Esophagus mucosa (tissue), 1 donor: Measurements from ENCODE around the gene FOXC2. TPM values are rescaled to one million over a fixed set of nuclear protein-coding genes. Genes with fewer than 3 reads are reported as not detected.

Experiments
- ATAC-seq: fragments of 200-7000 bp; cut with Tn5 transposase; one replicate; pipeline ENCODE4 v1.9.1; 2020
- total RNA-seq: library from RNA; stranded (reverse); gene quantifications from one replicate; pipeline ENCODE4 v1.2.4, GENCODE V29; 2023
- donor health status: DM: yes; HTN: yes; CAD: no.

The FOXC2 gene
- total RNA-seq, 1 donor from 2014 or later: 0.28 TPM

DNA sequence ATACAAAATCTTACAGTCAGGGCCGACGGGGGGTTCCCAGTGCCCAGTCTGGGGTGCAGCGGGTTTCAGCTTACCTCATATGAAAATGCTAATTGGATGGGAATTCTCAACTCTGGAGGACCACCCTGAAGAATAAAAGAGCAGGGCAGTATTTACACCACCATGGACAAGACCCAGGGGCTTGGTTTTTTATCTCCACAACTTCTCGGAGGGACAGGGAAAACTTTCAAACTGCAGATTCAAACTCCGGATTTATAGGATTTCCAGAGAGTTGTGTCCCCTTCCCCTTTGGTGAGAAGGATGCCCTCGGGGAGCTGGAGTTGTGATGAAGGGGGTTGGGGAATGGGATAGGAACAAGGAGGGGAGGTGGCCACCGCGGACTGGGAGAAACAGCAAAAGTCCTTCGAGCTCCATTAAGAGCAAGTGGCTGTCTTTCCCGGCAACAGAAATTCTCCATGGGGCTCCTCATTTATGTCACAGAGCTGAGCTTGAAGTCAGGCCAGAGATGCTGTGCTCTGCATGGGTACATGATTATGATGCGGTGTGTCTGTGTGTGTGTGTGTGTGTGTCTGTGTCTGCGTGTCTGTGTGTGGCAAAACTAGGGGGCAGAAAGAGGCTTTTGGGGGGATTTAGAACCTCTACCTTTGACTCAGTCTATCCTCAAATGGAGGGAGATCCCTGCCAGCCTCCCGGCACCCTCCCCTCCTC is 27.4 kb downstream of the FOXC2 start:
- ATAC-seq: no peak

DNA sequence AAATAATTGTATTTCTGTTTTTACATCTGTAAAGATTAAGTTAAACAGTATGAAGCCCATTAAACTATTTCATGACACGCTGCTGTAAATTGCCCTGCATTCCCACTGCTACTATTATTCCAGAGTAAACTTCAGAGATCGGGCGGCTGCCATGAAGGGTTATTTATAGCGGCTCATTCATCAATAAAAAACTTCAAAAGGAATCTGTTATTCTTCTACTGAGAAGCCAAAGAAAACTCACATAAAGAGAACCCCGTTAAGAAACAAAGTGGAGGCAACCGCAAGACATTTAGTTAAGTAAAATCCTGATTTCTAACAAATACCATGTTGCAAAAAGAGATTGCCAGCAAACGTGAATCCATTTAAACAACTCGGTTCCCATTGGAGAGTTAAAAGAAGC is 28.1 kb downstream of the FOXC2 start:
- no peak for ATAC-seq

DNA sequence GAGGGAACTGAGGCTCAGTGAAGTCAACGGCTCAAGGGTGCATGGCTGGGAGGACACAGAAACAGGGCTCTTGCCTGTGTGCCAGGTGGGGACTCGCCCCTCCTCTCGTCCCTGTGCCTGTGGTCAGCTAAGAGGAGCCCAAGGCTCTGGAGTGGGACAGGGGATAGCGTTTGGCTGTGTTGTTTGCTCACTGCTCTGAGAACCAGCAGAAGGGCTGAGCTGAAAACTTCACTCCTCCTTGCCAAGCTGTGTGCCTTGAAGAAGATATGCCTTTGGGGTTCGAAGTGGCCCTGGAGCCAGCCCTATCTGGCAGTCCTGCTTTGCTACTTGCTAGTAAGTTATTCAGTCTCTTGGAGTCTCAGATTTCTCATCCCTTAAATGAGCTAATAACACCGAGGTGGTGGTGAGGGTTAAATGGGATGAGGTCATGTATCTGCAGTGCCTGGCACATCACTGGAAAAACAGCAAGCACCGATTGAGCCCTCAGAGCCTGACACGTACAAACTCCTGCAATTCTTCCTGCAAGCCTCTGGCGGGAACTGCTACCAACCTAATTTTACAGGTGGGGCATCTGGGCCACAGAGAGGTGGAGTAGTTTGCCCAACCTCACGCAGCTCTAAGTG is 29.5 kb downstream of the FOXC2 start:
- no peak for ATAC-seq

DNA sequence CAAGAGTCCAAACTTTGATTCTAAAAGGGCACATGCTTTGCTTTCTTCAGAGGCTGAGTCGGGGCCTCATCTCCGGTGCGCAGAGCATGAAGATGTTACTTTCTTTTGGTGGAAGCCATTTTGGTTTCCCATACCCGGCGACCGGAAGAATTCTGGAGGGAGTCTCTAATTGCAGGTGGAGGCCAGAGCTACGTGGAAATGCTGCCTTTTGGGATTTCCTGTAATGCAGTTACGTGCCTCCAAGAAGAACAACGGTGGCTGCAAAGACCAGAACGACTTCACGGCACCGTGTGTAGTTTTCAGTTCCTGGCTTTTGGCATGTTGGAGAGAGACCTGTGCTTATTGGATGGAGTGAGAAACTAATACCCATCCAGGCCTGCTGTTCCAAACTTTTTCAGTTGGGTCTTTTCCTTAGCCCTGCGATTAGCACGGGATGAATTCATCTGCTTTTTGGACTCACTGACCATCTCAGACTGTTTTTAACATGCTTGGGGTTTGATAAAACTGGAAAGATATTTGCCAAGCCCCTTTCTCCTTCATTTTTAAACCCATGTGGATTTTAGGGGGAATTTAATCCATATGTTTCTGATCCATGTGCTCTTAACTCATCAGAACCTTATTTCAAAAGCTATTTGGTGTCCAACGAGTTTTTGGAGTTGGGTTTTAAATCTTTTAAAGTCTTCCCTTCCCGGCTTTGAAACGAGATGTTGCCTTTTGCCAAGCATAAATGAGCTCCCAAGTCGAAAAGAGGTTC is 30.7 kb downstream of the FOXC2 start:
- no peak for ATAC-seq

DNA sequence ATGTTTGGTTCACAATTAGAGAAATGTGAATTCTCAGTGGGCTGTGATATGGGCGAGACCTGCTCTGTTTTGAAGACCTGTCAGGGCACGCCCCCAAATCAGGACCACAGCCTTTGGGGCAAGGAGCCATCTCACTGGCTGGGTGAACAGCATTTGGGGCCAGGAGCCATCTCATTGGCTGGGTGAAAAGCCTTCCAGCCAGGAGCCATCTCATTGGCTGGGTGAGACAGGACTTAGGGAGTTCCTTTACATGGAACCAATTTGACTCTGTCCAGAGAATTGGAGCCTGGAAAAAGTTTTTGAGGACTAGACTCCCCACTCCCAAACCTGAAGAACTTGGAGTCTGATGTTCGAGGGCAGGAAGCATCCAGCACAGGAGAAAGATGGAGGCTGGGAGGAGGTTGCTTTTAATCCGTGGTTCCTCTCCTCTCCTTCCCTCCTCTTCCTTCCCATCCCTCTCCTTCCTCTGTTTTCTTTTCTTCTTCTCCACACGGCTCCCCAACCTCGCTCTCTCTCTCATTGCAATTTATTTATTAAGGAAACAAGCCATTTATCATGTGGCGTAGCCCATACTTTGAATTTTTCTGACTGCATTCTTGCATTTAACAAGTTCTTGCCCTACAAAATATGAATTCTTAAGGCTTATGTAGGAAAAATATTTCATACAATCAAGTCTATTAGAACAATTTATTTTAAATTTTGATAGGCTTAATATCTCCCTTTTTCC is 31.4 kb downstream of the FOXC2 start:
- no peak for ATAC-seq

DNA sequence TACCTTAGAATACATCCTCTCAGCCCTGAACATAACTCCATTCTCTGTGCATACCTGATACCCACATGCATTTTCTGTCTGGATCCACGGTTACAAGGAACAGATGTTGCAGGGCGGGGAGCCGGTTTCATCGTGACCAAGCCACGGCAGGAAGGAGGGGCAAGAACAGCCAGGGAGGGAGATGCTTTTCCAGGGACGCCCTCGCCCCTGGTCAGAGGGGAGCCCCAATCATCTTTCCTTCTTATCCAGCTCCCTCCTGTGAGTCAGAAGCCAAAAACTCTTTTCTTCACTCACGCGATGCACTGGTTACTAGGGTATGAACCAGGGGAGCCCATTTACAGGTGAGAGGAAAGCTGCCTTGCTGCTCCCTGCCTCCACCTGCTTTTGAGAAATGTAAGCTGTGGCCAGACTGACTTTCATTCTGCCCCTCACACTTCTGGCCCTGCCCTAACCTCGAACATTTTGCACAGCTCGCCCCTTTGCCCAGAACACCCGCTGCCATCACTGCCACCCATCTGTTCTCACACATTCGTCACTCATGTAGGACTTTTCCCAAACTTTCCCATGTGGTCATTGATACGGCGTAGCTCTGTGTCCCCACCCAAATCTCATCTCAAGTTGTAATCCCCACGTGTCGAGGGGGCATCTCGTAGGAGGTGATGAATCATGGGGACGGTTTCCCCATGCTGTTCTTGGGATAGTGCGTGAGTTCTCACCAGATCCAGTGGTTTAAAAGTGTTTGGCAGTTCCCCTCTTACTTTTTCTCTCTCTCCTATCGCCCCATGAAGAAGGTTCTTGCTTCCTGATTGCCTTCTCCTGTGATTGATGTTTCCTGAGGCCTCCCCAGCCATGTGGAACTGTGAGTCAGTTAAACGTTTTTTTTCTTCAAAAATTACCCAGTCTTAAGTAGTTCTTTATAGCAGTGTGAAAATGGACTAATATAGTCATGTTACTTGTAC is 32.3 kb downstream of the FOXC2 start:
- no peak for ATAC-seq

DNA sequence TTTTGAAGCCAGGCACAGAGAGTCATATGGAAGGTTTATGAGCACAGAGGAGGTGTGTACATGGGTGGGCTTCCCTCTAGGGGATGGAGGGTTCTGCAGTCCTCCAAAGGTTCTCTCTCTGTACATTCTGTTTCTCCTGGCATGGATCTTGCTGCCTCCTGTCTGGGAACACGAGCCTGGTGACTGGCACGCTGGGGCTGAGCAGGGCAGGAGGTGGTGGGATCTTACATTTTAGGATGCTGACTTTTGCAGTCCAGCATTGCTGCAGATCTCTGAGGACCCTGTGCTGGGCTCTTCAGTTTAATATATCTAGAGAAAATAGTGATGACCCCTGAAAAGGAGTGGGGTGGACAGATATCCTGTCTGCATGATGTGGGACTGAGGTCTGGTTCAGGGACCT is 34.7 kb downstream of the FOXC2 start:
- ATAC-seq: no peak

DNA sequence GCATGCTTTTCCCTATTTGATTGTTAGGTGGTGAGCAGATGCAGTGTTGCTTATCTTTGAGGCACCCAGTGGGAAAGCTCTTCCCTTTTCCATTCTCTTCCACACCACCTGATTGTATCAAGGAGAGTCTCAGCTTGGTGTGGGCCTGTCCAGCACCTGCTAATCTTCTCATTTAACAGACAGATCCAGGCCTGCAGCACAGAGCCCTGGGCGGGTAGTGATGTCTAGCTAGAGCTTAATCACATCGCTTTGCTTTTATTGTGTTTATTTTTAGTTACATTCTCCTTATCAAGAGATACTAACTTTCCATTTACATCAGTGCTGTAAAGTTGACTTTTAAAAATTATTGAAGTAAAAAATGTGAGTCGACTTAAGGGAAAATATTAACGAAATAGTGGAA is 35.9 kb downstream of the FOXC2 start:
- ATAC-seq: no peak

DNA sequence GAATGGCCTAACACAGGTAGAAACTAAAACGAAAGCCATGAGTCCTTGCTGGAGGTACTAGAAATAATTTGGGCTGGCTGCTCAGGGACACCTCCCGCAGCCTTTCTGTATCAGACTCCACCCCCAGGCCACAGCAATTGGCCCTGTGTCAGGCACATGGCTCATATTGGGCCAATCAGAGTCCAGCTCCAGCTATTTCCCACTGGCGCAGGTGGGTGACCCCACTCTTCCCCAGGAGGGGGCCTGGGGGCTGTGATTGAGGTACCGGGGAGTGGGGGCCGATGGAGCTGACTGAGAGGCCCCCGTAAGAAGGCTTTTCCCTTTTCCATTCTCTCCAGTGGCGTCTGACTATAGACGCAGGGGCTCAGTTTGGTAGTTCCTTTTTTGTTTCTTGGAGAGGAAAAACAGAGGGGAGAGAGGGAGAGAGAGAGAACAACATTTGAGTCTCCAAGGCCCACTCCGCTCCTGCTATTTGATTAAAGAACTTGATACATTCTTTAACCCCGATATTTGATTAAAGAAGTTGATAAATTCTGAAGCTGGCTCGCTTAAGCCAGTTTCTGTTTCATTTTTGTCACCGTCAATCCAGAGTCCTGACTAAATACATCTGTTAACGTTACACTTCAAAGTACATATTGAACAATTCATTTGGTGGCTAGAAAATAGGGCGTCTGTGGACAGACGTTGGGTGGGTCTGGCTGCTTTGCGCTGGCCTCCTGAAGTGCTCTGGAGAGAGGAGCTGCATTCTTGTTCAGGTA is 38.0 kb downstream of the FOXC2 start:
- ATAC-seq: peak; percentile 32

DNA sequence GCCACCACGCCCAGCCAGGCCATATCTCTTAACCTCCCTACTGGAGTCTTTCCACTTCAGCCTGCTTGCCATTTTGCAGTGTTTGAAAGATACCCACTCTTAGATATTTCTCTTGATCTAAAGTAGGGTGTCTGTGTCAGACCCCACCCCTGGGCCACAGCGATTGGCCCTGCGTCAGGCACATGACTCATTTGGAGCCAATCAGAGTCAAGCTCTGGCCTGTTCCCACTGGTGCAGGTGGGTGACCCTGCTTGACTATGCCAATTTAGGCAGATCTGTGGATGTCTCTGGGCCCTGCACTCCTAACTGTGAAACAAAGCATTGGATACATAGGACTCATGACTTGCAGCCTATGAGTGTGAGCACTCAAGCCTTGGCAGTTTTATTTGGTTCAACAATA is 39.3 kb downstream of the FOXC2 start:
- no peak for ATAC-seq

DNA sequence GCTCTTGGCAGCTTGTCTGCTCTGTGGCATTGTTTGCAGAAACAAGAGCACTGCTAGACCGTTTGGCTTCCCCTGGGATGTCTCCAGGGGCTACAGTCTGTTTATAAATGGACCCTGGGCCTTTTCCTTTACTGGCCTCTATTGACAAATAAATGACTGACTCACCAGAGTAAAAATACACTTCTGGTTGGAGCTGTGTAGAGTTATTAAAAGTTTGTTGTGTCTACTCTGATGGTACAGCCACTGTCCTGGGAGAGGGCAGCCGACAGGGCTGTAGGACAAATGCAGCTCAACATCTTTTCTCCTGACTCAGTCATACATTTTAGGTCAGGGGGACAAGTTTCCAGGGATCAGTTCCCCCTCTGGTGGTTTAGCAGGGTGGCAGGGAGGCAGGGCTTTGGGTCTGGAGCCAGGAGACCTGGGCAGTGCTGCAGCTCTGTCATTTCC is 41.7 kb downstream of the FOXC2 start:
- no peak for ATAC-seq

DNA sequence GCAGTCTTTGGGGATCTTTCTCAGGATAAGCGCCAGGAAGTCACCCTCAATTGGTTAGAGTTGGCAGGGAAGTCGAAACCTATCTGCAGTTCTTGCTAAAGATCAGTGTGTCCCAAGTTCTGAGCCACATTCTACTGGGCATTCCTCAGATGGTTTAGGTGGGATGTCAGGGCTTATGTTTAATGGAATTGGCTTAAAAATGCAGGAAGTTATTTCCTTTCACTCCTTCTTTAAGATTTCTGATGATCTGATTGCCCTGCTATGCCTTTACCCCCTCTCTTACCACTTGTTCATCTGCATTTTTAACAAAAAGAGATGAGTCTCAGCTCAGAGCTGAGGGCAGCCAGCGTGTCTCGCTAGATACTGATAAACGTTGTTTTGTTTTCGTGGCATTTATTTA is 42.5 kb downstream of the FOXC2 start:
- no peak for ATAC-seq

DNA sequence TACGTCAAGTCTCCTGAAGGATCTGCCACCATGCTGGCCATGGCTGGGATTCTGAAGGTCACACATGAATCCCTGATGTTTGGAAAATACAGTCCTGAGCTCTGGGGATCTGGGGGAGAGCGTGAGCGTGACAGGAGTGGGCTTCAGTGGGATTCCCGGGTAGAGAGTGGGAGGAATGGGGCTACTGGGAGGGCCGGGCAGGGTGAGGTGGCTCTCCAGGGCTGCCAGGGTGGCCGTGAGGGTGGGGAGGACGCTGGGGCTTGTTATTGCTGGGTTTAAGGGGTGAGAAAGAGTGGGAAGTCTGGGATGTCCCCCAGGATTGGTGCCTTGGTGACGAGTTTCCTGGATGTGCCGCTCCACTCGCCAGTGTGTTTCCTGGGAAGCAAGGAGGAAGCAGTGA is 43.0 kb downstream of the FOXC2 start:
- ATAC-seq: no peak

DNA sequence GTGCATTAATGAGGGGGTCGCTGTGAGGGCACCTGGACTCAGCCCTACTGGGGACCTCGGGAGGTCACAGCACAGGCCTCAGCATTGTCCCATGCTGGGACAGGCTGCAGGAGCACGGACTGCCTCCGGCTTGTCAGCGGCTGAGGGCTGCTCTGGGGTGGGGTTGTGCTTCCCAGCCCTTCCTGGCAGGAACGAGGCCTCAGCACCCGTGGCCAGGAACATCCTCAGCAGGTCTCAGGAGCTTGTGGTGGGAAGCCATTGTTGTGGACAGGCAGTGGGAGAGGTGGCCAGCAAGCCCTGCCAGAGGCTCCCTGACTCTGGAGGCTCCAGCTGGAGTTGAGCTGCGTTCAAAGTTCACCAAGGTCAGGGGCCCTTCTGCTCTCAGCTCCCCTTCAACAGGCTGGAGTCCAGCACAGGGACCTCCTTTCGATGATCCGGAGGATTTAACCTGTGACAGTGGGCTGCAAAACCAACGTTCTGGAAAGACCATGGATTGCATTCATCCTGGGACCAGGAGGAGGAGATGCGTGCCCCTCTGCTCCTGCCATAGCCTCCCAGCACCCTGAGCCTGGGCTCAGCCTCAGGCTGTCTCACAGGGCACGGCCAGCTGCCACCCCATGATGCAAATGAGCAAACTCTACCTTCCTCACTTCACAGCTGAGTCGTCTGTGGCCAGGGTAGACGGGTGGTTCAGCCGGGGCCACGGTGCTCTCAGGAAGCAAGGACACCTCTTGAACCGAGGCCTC is 44.3 kb downstream of the FOXC2 start:
- ATAC-seq: no peak

DNA sequence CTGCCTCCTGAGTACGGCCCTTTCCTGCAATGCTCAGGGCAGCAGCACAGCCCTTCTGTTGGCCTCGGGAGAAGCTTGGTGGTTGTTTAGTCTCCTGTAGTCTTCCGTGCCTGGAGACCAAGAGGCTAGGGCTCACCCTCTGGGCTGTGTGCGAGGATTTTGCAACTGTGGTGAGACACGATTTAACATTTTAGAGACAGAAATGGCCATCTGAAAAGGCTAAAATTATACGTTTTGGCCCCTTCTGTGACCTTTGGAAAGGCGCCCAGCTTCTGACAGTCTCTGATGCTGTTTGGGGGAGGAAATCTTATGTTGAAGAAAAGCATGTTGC is 44.9 kb downstream of the FOXC2 start:
- no peak for ATAC-seq

DNA sequence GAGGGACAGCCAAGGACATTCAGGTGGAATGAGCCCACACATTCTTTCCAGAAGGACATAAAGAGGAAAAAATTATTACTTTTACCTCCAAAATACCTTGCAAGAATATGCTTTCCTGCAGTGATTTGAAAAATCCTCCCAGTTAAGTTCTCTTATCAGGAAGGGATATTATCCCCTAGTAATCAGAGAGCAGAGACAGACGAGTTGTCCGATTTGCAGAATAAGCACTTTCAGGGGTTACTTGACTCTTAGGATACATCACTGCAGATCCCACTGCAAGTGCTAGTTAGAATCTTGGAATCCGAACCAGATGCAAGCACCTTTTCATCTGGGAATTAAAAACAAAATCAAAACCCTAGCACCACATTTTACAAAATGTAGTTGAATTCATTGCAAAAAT is 45.3 kb downstream of the FOXC2 start:
- no peak for ATAC-seq

DNA sequence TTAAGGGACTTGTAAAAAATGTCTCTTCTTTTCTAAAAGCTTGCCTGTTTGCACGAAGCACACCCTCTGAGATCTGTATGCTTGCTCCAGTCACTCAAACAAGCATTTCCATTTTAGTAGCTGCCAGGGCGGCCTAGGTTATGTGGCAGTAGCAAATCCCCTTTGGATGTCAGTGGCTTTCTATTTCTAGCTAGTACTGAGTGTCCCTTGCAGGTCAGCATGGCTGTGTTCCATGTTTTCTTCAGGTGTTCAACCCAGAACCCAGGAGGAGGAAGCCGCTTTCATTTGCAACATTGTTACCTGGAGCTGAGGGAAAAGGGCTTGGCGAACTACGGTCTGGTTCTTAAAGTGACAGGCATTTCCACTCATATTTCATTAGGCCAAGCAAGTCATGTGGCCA is 48.1 kb downstream of the FOXC2 start:
- ATAC-seq: no peak

DNA sequence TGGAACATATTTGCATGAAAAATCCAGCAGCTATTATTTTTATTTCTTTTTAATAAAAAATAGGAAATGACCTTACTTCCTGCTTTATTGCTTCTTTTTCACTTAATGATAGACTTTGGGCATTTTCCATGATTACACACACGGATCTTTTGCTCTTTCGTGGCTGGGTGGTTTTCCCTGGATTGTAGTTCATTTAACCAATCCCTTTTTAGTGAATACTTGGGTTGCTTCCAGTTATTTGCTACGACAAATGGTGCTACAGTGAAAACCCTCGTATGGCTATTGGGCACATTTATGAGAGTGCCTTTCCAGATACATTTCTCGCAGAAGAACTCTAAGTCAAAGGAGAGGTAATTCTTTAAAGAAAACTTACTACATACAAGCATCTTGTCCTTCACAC is 50.3 kb downstream of the FOXC2 start:
- no peak for ATAC-seq

DNA sequence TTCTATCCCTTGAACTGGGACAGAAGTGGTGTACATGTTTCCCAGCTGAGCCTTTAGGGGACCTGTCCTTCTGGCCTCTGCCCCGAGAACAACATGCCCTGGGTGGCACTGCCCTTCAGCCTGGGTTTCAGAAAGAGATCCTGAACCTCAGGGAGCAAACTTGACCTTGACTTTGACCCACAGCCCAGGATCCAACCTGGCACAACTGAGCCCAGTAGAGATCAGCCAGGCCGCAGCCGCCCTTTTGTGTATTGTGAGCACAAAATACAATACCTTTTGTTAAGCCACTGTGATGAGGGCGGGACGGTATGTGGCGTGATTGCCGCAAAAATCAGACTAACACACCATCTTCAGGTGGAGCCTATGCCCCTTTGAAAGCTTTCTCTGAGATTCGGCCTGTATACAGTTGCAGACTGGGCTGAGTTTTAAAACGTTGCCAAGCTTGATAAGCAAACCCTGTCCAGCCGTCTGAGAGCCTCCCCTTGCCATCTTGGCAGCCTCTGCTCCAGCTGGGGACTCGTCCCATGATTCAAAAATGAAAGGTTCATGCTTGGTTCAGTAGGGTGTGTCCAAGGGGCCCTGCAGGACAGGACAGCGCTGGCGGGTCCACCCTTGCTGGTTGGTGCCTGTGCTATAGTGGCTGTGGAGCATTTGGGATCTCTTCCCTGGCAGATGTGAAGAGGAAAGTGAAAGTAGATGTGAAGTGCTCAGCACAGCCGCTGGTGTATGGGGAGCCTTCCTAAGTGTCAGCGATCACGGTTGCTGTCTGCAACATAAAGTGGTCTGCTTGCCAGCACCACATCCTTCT is 52.0 kb downstream of the FOXC2 start:
- no peak for ATAC-seq
